Left renal pelvis (tissue), 4 donors: ENCODE measurements around the gene ADGRG3. TPM values are rescaled to one million over a fixed set of nuclear protein-coding genes. Genes with fewer than 3 reads are reported as not detected.

ENCODE experiments used
- DNase-seq, 4 donors: peaks; one replicate each; pipeline ENCODE4 v3.0.0-alpha.2; 2013; ENCODE audit warnings: low read depth in 4 of 4, low spot score in 3 of 4
- polyA plus RNA-seq, 4 donors: library from polyadenylated mRNA; unstranded; fragments of 120-200 nt; gene quantifications; one replicate each; pipeline ENCODE4 v1.2.1, GENCODE V29; 2013; ENCODE audit not compliant: insufficient read length in 4 of 4

The ADGRG3 gene
- polyA plus RNA-seq, 4 donors = 0.09 to 0.70 (median 0.36) TPM

GRCh38 chr16:57645169-57645568 is 22.9 kb upstream of the ADGRG3 start:
- DNase-seq = no peak

GRCh38 chr16:57645691-57646387 is 22.3 kb upstream of the ADGRG3 start:
- no peak for DNase-seq

GRCh38 chr16:57646388-57647039 is 21.6 kb upstream of the ADGRG3 start:
- DNase-seq = no peak

- DNase-seq = no peak
These were observed 20.8 kb upstream of the ADGRG3 start for GRCh38 chr16:57647136-57647875.

GRCh38 chr16:57648125-57648524 is 20.0 kb upstream of the ADGRG3 start:
- DNase-seq = no peak

GRCh38 chr16:57648581-57649442 is 19.3 kb upstream of the ADGRG3 start:
- peak in 2 of 4 donors; percentile 56 to 58 for DNase-seq

- no peak for DNase-seq
These were observed 18.7 kb upstream of the ADGRG3 start for GRCh38 chr16:57649443-57649751.

GRCh38 chr16:57649846-57650245 is 18.3 kb upstream of the ADGRG3 start:
- no peak for DNase-seq

GRCh38 chr16:57651344-57652333 is 16.5 kb upstream of the ADGRG3 start:
- DNase-seq = no peak

GRCh38 chr16:57652695-57653471 is 15.2 kb upstream of the ADGRG3 start:
- no peak for DNase-seq

- no peak for DNase-seq
These were observed 14.2 kb upstream of the ADGRG3 start for GRCh38 chr16:57653936-57654335.

GRCh38 chr16:57656342-57656955 is 11.7 kb upstream of the ADGRG3 start:
- DNase-seq = no peak

GRCh38 chr16:57657228-57657627 is 10.9 kb upstream of the ADGRG3 start:
- DNase-seq = no peak

- DNase-seq = no peak
These were observed 9.8 kb upstream of the ADGRG3 start for GRCh38 chr16:57658130-57658877.

GRCh38 chr16:57658878-57659674 is 9.0 kb upstream of the ADGRG3 start:
- DNase-seq = no peak

GRCh38 chr16:57660715-57661463 is 7.2 kb upstream of the ADGRG3 start:
- DNase-seq = no peak
